ENCODE data around the gene SERTAD1. TPM values are rescaled to one million over a fixed set of nuclear protein-coding genes. Genes with fewer than 3 reads are reported as not detected.

Gene SERTAD1
- total and polyA plus RNA-seq, 2 of the 4 experiments (the other 2 are of a cell fraction): 21.1 to 27.4 TPM

DNA sequence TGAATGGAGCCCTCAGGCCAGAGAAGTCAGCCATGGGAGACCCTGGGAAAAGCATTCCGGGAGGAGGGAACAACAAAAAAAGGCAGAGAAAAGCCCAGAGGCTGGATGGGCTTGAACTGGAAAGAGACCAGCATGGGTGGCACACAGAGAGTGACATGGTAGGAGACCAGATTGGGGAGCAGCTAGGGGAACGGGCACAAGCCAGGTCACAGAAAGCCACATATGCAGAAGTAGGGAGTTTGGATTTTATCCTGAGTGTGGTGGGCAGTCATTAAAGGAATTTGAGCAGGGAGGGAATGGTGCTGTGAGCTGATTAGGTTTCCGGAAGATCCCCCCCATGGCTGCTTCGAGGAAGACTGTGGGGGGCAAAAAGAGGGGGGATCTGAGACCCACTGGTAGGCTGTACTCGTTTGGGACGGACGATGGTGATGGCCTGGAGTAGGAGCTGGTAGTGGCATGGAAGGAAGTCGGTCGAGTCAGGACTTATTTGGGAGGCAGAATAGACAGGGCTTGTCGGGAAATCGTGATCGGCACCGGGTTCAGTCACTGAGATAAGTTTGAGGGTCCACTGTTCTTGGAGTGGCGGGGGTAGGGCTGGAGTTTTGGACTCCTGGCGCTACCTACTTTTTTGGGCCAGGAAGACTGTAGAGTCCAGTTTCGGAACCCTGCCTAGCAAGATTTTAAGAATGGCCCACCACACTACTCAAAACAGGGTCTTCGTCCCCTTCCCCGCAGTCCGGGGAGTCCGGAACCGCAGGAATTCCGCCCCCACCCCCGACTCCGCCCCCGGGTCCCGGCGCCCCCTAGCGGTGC lies 949 bp downstream of the SERTAD1 start (continued):
- TF ChIP-seq, protein P1, sequence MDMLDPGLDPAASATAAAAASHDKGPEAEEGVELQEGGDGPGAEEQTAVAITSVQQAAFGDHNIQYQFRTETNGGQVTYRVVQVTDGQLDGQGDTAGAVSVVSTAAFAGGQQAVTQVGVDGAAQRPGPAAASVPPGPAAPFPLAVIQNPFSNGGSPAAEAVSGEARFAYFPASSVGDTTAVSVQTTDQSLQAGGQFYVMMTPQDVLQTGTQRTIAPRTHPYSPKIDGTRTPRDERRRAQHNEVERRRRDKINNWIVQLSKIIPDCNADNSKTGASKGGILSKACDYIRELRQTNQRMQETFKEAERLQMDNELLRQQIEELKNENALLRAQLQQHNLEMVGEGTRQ (IDR thresholded peaks at IDR 0.05; ENCODE audit: low read depth, low read length): no peak

DNA sequence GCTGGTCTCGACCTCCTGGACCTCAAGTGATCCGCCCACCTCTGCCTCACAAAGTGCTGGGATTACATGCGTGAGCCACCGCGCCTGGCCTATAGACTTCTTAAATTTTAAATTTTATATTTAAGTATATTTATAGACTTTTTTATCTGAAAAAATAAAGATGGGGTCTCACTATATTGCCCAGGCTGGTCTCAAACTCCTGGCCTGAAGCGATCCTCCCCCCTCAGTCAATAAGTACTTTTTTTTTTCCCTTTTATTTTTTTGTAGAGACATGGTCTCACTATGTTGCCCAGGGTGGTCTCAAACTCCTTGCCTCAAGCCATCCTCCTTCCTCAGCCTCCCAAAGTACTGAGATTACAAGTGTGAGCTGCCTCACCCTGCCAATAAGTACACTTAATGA lies 1.9 kb downstream of the SERTAD1 start:
- H2BK15ac ChIP-seq (ENCODE audit: low read depth, low read length): peak overlapping the region; percentile 62; the same call in 1 of the 3 replicates
- H3K4me2 ChIP-seq (ENCODE audit: low read depth, low read length): peak overlapping the region; percentile 72
- peak overlapping the region; percentile 61 for H2BK5ac ChIP-seq (ENCODE audit: low read depth, low read length, poor library complexity, severe bottlenecking)
- no peak overlapping the region for H3K56ac ChIP-seq (ENCODE audit: extremely low read depth, insufficient read depth, low read length)
- H2AK9ac ChIP-seq (replicated peaks; ENCODE audit: low read depth, low read length, poor library complexity): no peak overlapping the region
- peaks cover 10% of the 10 kb centered on the region for H4K20me1 ChIP-seq (ENCODE audit: insufficient read depth, low read length)
- H2AK5ac ChIP-seq (ENCODE audit: low read depth, low read length): peak overlapping the region; percentile 85
- peaks cover 6 to 33% of the 10 kb centered on the region in 2 experiments; a peak in 2 of 4 replicates for H3K79me1 ChIP-seq (ENCODE audit: low read depth in 1 of 2, low read length in 2 of 2)
- peak overlapping the region; percentile 56 for H3K4ac ChIP-seq (ENCODE audit: low read depth, low read length)
- no peak for DNase-seq
- dilution Hi-C loops (cut with HindIII; ENCODE audit: low sequenced_read_pairs, unreplicated experiment): no loop called here
- H3K18ac ChIP-seq (ENCODE audit: low read depth, low read length): no peak overlapping the region
- in situ Hi-C loops (cut with MboI; ENCODE audit: low sequenced_read_pairs): no loop called here
- H3K14ac ChIP-seq (replicated peaks; ENCODE audit: low read depth, low read length): peak overlapping the region; percentile 57
- peak overlapping the region; percentile 58; the same call in 1 of the 2 replicates for H3K23ac ChIP-seq (ENCODE audit: low read depth, low read length)
- H3K9me1 ChIP-seq (ENCODE audit: insufficient read depth, low read length): no peaks in the 10 kb centered on the region
- ChIA-PET POLR2A (ENCODE audit: unreplicated experiment) (no interaction called here), CTCF (interaction anchor here (0.9 to 1.3 kb wide), 2 partner anchors 13 to 40 kb away, joined by 3 to 4 read pairs; no protein-coding TSS in a partner anchor)
- H3K9me3 ChIP-seq (ENCODE audit: control insufficient read depth, insufficient read depth, low read length): no peaks in the 10 kb centered on the region
- H3K4me3 ChIP-seq (ENCODE audit: insufficient read depth, low read depth, low read length): peak overlapping the region; percentile 8; the same call in 1 of the 2 replicates
- intact Hi-C loops (cut with micrococcal nuclease): loop anchor here (5.0 to 10.0 kb wide), 2 partner anchors 119 to 223 kb away; no protein-coding TSS in a partner anchor
- H4K5ac ChIP-seq (ENCODE audit: low read depth, low read length): no peak overlapping the region
- peaks cover 12% of the 10 kb centered on the region for H3K36me3 ChIP-seq (ENCODE audit: control insufficient read depth, insufficient read depth, low read length)
- H2AFZ ChIP-seq (replicated peaks; ENCODE audit: low read length, poor library complexity): no peak overlapping the region
- TF ChIP-seq MXI1 (IDR thresholded peaks at IDR 0.05; ENCODE audit: borderline replicate concordance, low read depth, low read length) (no peak), RFX5 (IDR thresholded peaks at IDR 0.05; ENCODE audit: low read depth, low read length) (no peak), RAD21 (IDR thresholded peaks at IDR 0.05; ENCODE audit: low read length) (no peak), SMC3 (IDR thresholded peaks at IDR 0.05; ENCODE audit: low read depth, low read length) (no peak)
- H2BK20ac ChIP-seq (ENCODE audit: low read depth, low read length): no peak overlapping the region
- peak overlapping the region; percentile 53; the same call in 1 of the 2 replicates for H3K27ac ChIP-seq (ENCODE audit: insufficient read depth, low read length)
- H2BK120ac ChIP-seq (ENCODE audit: low read depth, low read length): no peak overlapping the region
- peak overlapping the region; percentile 56; the same call in 1 of the 2 replicates for H3K9ac ChIP-seq (ENCODE audit: low read depth, low read length)
- no peak for ATAC-seq (ENCODE audit: low read depth)
- H3K4me1 ChIP-seq (ENCODE audit: control insufficient read depth, insufficient read depth, low read length): peaks cover 2% of the 10 kb centered on the region; the same call in 1 of the 2 replicates
- peak overlapping the region in 1 of 2 experiments; percentile 24; a peak in 2 of 4 replicates for H4K8ac ChIP-seq (ENCODE audit: low read depth in 2 of 2, low read length in 2 of 2)
- no CpG with 5 or more reads among the region's 6 CpGs for whole genome bisulfite sequencing, 2 experiments (ENCODE audit: extremely low coverage in 2 of 2, insufficient read length in 1 of 2)
- H3K27me3 ChIP-seq (ENCODE audit: control insufficient read depth, insufficient read depth, low read length): no peaks in the 10 kb centered on the region
- no TSS peak for BruUV-seq (replicated peaks)
- H4K91ac ChIP-seq (ENCODE audit: insufficient read depth, low read depth, low read length): no peak overlapping the region

Measured in IMR-90 (cell line).